IMR-90 (cell line): Measurements from ENCODE around the gene ACRBP. TPM values are rescaled to one million over a fixed set of nuclear protein-coding genes. Genes with fewer than 3 reads are reported as not detected.

Experiments
- ATAC-seq: fragments of 200-7000 bp; cut with Tn5 transposase; 2 replicates; pipeline ENCODE4 v1.9.1; 2020; ENCODE audit warnings: low read depth, mild to moderate bottlenecking, moderate library complexity
- BruUV-seq: library from RNA; stranded (reverse); fragments of 400-500 nt; replicated peaks from 2 replicates; lab custom pipeline; 2021; lab: Mats Ljungman, UMichigan
- CTCF ChIA-PET: fragments of 300-600 bp; formaldehyde crosslinking; extraction: SDS; loops from one replicate; lab custom pipeline; 2021; ENCODE audit warnings: antibody characterized with exemption; lab: Yijun Ruan, JAX
- POLR2A ChIA-PET: fragments of 300-600 bp; sonication (Branson Sonifier 250); formaldehyde crosslinking; loops from one replicate; lab custom pipeline; 2022; ENCODE audit warnings: antibody characterized with exemption; ENCODE audit not compliant: unreplicated experiment; lab: Charles Lee
- DNase-seq: peaks from one replicate; pipeline ENCODE4 v3.0.0; 2013
- H2AFZ ChIP-seq: replicated peaks from 2 replicates; pipeline ENCODE3; 2013; ENCODE audit warnings: low read length, mild to moderate bottlenecking; ENCODE audit not compliant: poor library complexity
- H2AK5ac ChIP-seq: 2 replicates; pipeline ENCODE4 v1.6.1; 2013; ENCODE audit warnings: low read depth, low read length, inconsistent platforms
- H2AK9ac ChIP-seq: replicated peaks from 2 replicates; pipeline ENCODE3; 2013; ENCODE audit warnings: mild to moderate bottlenecking, low read depth, low read length, moderate library complexity; ENCODE audit not compliant: poor library complexity
- H2BK120ac ChIP-seq: 2 replicates; pipeline ENCODE4 v1.6.1; 2013; ENCODE audit warnings: low read depth, low read length, inconsistent platforms
- H2BK15ac ChIP-seq: 3 replicates; pipeline ENCODE4 v1.6.1; 2013; ENCODE audit warnings: low read depth, low read length, inconsistent platforms
- H2BK20ac ChIP-seq: 2 replicates; pipeline ENCODE4 v1.6.1; 2013; ENCODE audit warnings: low read depth, mild to moderate bottlenecking, inconsistent platforms, low read length, moderate library complexity
- H2BK5ac ChIP-seq: 2 replicates; pipeline ENCODE4 v1.6.1; 2013; ENCODE audit warnings: mild to moderate bottlenecking, low read depth, low read length, inconsistent platforms; ENCODE audit not compliant: poor library complexity, severe bottlenecking
- H3K14ac ChIP-seq: replicated peaks from 2 replicates; pipeline ENCODE4 v1.6.1; 2013; ENCODE audit warnings: low read depth, low read length, inconsistent platforms
- H3K18ac ChIP-seq: 2 replicates; pipeline ENCODE4 v1.6.1; 2013; ENCODE audit warnings: low read depth, low read length, control low read depth
- H3K23ac ChIP-seq: 2 replicates; pipeline ENCODE4 v1.6.1; 2013; ENCODE audit warnings: low read depth, low read length, inconsistent platforms
- H3K27ac ChIP-seq: 2 replicates; pipeline ENCODE4 v1.5.1; 2013; ENCODE audit warnings: mild to moderate bottlenecking, control low read depth, low read length; ENCODE audit not compliant: insufficient read depth
- H3K27me3 ChIP-seq: 2 replicates; pipeline ENCODE4 v1.6.1; 2013; ENCODE audit warnings: low read length; ENCODE audit not compliant: control insufficient read depth, insufficient read depth
- H3K36me3 ChIP-seq: 2 replicates; pipeline ENCODE4 v1.6.1; 2013; ENCODE audit warnings: low read length, mixed read lengths; ENCODE audit not compliant: control insufficient read depth, insufficient read depth
- H3K4ac ChIP-seq: 2 replicates; pipeline ENCODE4 v1.6.1; 2013; ENCODE audit warnings: low read depth, low read length, inconsistent platforms
- H3K4me1 ChIP-seq: 2 replicates; pipeline ENCODE4 v1.6.1; 2013; ENCODE audit warnings: low read length, mixed read lengths; ENCODE audit not compliant: control insufficient read depth, insufficient read depth
- H3K4me2 ChIP-seq: 2 replicates; pipeline ENCODE4 v1.6.1; 2013; ENCODE audit warnings: low read depth, mild to moderate bottlenecking, control low read depth, low read length, moderate library complexity
- H3K4me3 ChIP-seq: 2 replicates; pipeline ENCODE4 v1.5.1; 2013; ENCODE audit warnings: low read depth, mild to moderate bottlenecking, control low read depth, low read length, moderate library complexity; ENCODE audit not compliant: insufficient read depth
- H3K56ac ChIP-seq: 2 replicates; pipeline ENCODE4 v1.6.1; 2013; ENCODE audit warnings: low read length, inconsistent platforms; ENCODE audit not compliant: insufficient read depth; ENCODE audit errors: extremely low read depth
- H3K79me1 ChIP-seq, 2 experiments: 2 replicates each; pipeline ENCODE4 v1.6.1; 2013; ENCODE audit warnings: low read length in 2 of 2, inconsistent platforms in 1 of 2, low read depth in 1 of 2
- H3K9ac ChIP-seq: 2 replicates; pipeline ENCODE4 v1.6.1; 2013; ENCODE audit warnings: low read depth, low read length, control low read depth
- H3K9me1 ChIP-seq: 2 replicates; pipeline ENCODE4 v1.6.1; 2013; ENCODE audit warnings: low read length, inconsistent platforms; ENCODE audit not compliant: insufficient read depth
- H3K9me3 ChIP-seq: 2 replicates; pipeline ENCODE4 v1.6.1; 2013; ENCODE audit warnings: low read length; ENCODE audit not compliant: control insufficient read depth, insufficient read depth
- H4K20me1 ChIP-seq: 2 replicates; pipeline ENCODE4 v1.6.1; 2013; ENCODE audit warnings: low read length, inconsistent platforms; ENCODE audit not compliant: insufficient read depth
- H4K5ac ChIP-seq: 2 replicates; pipeline ENCODE4 v1.6.1; 2013; ENCODE audit warnings: mild to moderate bottlenecking, low read depth, low read length, control low read depth
- H4K8ac ChIP-seq, 2 experiments: 2 replicates each; pipeline ENCODE4 v1.6.1; 2013; ENCODE audit warnings: low read depth in 2 of 2, low read length in 2 of 2, control low read depth in 1 of 2, inconsistent platforms in 1 of 2
- H4K91ac ChIP-seq: 2 replicates; pipeline ENCODE4 v1.6.1; 2013; ENCODE audit warnings: low read depth, low read length, inconsistent platforms; ENCODE audit not compliant: insufficient read depth
- BHLHE40 ChIP-seq: fragments of 150-350 bp; IDR thresholded peaks from 2 replicates; pipeline ENCODE4 v1.6.1; 2016; ENCODE audit warnings: mild to moderate bottlenecking, low read depth, low read length
- CEBPB ChIP-seq: IDR thresholded peaks from 2 replicates; pipeline ENCODE4 v1.6.1; 2012; ENCODE audit warnings: low read depth, low read length, improper control_type of control experiment
- CHD1 ChIP-seq: IDR thresholded peaks from 2 replicates; pipeline ENCODE4 v1.6.1; 2012; ENCODE audit warnings: low read depth, low read length, improper control_type of control experiment
- CTCF ChIP-seq: conservative IDR thresholded peaks from 2 replicates; pipeline ENCODE4 v1.5.1; 2012; ENCODE audit warnings: mild to moderate bottlenecking, low read depth, low read length, improper control_type of control experiment
- ELK1 ChIP-seq: fragments of 150-350 bp; IDR thresholded peaks from 2 replicates; pipeline ENCODE4 v1.6.1; 2016; ENCODE audit warnings: low read depth, mild to moderate bottlenecking, low read length, moderate library complexity, borderline replicate concordance
- FOS ChIP-seq: fragments of 150-350 bp; IDR thresholded peaks from 2 replicates; pipeline ENCODE4 v1.6.1; 2016; ENCODE audit warnings: low read depth, low read length
- MAFK ChIP-seq: IDR thresholded peaks from 2 replicates; pipeline ENCODE4 v1.6.1; 2012; ENCODE audit warnings: low read depth, low read length, improper control_type of control experiment
- MAZ ChIP-seq: IDR thresholded peaks from 2 replicates; pipeline ENCODE4 v1.6.1; 2012; ENCODE audit warnings: low read depth, mild to moderate bottlenecking, low read length, improper control_type of control experiment, moderate library complexity, borderline replicate concordance
- MXI1 ChIP-seq: IDR thresholded peaks from 2 replicates; pipeline ENCODE4 v1.6.1; 2012; ENCODE audit warnings: low read depth, mild to moderate bottlenecking, low read length, moderate library complexity, borderline replicate concordance
- NFE2L2 ChIP-seq: fragments of 150-350 bp; IDR thresholded peaks from 2 replicates; pipeline ENCODE4 v1.6.1; 2016; ENCODE audit warnings: low read depth, mild to moderate bottlenecking, low read length
- POLR2A ChIP-seq: IDR thresholded peaks from 2 replicates; pipeline ENCODE4 v1.6.1; 2012; ENCODE audit warnings: mild to moderate bottlenecking, low read depth, low read length
- RAD21 ChIP-seq: IDR thresholded peaks from 2 replicates; pipeline ENCODE4 v1.6.1; 2012; ENCODE audit warnings: low read length, improper control_type of control experiment
- RCOR1 ChIP-seq: IDR thresholded peaks from 2 replicates; pipeline ENCODE4 v1.6.1; 2012; ENCODE audit warnings: mild to moderate bottlenecking, low read length, improper control_type of control experiment; ENCODE audit not compliant: insufficient replicate concordance
- RFX5 ChIP-seq: IDR thresholded peaks from 2 replicates; pipeline ENCODE4 v1.8.0; 2012; ENCODE audit warnings: low read depth, mild to moderate bottlenecking, low read length, moderate library complexity
- SMC3 ChIP-seq: fragments of 150-350 bp; IDR thresholded peaks from 2 replicates; pipeline ENCODE4 v1.6.1; 2016; ENCODE audit warnings: low read depth, mild to moderate bottlenecking, antibody characterized with exemption, low read length, moderate library complexity
- USF2 ChIP-seq: fragments of 150-350 bp; IDR thresholded peaks from 2 replicates; pipeline ENCODE4 v1.6.1; 2017; ENCODE audit warnings: mild to moderate bottlenecking, antibody characterized with exemption, low read length, low read depth
- WGBS, 2 experiments: methylation state at CpG; one replicate each; pipeline versions ENCODE4 v1.1.5 to v1.1.7; 2013; ENCODE audit warnings: missing lambda C conversion rate in 2 of 2; ENCODE audit not compliant: insufficient read length in 1 of 2; ENCODE audit errors: extremely low coverage in 2 of 2; 5-methylcytosine and 5-hydroxymethylcytosine counted together
- dilution Hi-C: fragments of 300-500 bp; cut with HindIII; formaldehyde crosslinking; loops from one replicate; pipeline ENCODE4 v1.14.3; 2018; ENCODE audit warnings: low sequenced_read_pairs; ENCODE audit not compliant: unreplicated experiment
- in situ Hi-C: fragments of 300-500 bp; cut with MboI; formaldehyde crosslinking; loops from 3 replicates; pipeline ENCODE4 v1.14.3; 2019; ENCODE audit warnings: low sequenced_read_pairs, inconsistent platforms, mixed read lengths
- intact Hi-C: fragments of 100-400 bp; cut with micrococcal nuclease; formaldehyde crosslinking; loops from 2 replicates; pipeline ENCODE4 v1.10.0; 2022
- polyA plus RNA-seq, 3 experiments: library from polyadenylated mRNA; depleted of rRNA; stranded (reverse); fragments of >200 nt; gene quantifications; 2 replicates each; pipeline ENCODE4 v1.2.3, GENCODE V29; 2012; ENCODE audit warnings: low replicate concordance in 1 of 3
- total RNA-seq: library from RNA; depleted of rRNA; stranded (reverse); fragments of >200 nt; gene quantifications from 2 replicates; pipeline ENCODE4 v1.2.3, GENCODE V29; 2012

Gene ACRBP
- total and polyA plus RNA-seq, 2 of the 4 experiments (the other 2 are of a cell fraction), result 0.38 TPM; not detected in 1

- Histone ChIP-seq H3K14ac (no peak overlapping the region), H3K4me3 (no peak overlapping the region), H3K9me3 (no peaks in the 10 kb centered on the region), H2BK20ac (no peak overlapping the region), H3K4me1 (peaks cover 4% of the 10 kb centered on the region), H2BK15ac (no peak overlapping the region), H4K20me1 (no peaks in the 10 kb centered on the region), H2AK9ac (no peak overlapping the region), H3K36me3 (peaks cover 8% of the 10 kb centered on the region), H4K5ac (no peak overlapping the region), H3K27ac (no peak overlapping the region), H2AK5ac (no peak overlapping the region), H3K4ac (no peak overlapping the region), H3K79me1 (peaks cover 7 to 17% of the 10 kb centered on the region in 2 experiments; a peak in 3 of 4 replicates), H2BK120ac (no peak overlapping the region), H2BK5ac (no peak overlapping the region), H3K56ac (no peak overlapping the region), H4K8ac (no peak overlapping the region), H2AFZ (no peak overlapping the region), H3K23ac (no peak overlapping the region), H3K27me3 (no peaks in the 10 kb centered on the region), H4K91ac (no peak overlapping the region), H3K18ac (no peak overlapping the region), H3K9me1 (no peaks in the 10 kb centered on the region), H3K4me2 (no peak overlapping the region), H3K9ac (no peak overlapping the region)
- in situ Hi-C loops, result no loop called here
- no peak for ATAC-seq
- intact Hi-C loops, result no loop called here
- dilution Hi-C loops, result no loop called here
- ChIA-PET CTCF (no interaction called here), POLR2A (no interaction called here)
- 63% methylated on average over 2 of the region's 11 CpGs; no CpG with 5 or more reads in 1 of the 2 experiments for WGBS, 2 experiments
- no peak for TF ChIP-seq RCOR1
- TF ChIP-seq POLR2A, result no peak
- no peak for TF ChIP-seq BHLHE40
- no peak for TF ChIP-seq ELK1
- no peak for TF ChIP-seq RAD21
- no peak for TF ChIP-seq NFE2L2
- no peak for TF ChIP-seq FOS
- no peak for TF ChIP-seq USF2
- TF ChIP-seq CHD1, result no peak
- no peak for TF ChIP-seq MAFK
- no peak for TF ChIP-seq MAZ
- TF ChIP-seq RFX5, result no peak
- TF ChIP-seq CTCF, result no peak
- TF ChIP-seq CEBPB, result no peak
- no peak for TF ChIP-seq MXI1
- TF ChIP-seq SMC3, result no peak
- BruUV-seq, result no TSS peak
- no peak for DNase-seq
Observed at GRCh38 chr12:6695313-6696045, 48.2 kb upstream of the ACRBP start.
